ENCODE measurements around the gene PHACTR3. TPM values are rescaled to one million over a fixed set of nuclear protein-coding genes. Genes with fewer than 3 reads are reported as not detected.

Gene PHACTR3
- total RNA-seq, 1 donor from 2014 or later: 6.8 TPM

DNA sequence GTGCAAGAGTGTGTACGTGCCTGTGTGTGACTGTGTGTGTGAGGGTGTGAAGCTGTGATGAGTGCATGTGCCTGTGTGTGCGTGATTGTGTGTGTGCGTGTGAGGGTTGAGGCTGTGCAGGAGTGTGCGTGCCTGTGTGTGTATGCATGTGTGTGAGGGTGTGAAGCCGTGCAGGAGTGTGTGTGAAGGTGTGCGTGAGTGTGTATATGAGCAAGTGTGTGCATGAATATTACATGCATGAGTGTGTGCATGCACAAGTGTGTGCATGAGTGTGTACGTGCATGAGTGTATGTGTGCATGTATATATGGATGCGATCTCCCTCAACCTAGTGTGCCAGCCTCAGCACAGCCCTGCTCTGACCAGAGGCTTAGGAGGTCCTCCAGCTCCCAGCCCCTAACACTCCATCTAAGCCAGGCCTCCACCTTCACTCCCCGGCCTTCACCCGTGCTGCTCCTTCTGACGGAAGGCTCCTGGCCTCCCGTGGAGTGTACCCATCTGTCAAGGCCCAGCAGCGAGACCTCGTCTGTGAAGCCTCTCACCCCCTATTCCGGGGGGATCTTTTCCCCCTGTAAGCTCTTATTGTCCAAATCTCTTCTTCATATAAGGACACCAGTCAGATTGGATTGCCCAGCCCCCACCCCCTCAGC, 19.9 kb upstream of the PHACTR3 start:
- ATAC-seq (no peak), DNase-seq (no peak)
- intact Hi-C loops (cut with micrococcal nuclease): no loop called here

DNA sequence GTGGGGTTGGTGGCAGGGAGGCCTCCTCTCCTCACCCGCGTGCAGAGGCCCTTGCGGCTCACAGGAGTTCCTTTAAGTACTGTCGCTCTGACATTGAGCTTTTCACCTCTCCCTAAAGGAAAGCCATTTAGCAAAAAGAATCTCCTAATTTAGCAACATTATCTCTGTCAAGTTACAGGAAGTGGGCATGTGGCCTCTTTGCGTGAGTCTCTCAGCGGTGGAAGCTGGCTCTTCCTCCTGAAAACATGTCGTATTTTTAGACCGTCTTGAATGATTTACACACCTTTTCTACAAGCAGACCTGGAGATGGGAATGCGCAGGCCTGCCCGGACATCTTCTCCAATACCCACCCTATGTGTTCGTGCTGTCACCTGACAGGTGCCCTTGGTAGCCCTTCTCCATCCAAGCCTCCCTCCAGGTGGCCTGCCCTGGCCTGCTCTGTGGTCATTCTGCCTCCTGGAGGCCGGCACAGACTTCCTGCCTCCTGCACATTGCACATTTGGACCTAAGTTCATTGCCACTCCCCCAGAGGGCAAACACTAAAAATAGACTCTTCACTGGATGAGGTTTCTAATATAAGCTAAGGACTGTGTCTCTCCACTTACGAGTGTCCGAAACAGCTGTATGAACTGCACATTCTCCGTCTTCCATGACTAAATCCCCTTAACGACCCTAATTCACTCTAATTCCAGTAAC, 18.5 kb upstream of the PHACTR3 start:
- intact Hi-C loops (cut with micrococcal nuclease): no loop called here
- DNase-seq: no peak
- ATAC-seq: peak; percentile 77

DNA sequence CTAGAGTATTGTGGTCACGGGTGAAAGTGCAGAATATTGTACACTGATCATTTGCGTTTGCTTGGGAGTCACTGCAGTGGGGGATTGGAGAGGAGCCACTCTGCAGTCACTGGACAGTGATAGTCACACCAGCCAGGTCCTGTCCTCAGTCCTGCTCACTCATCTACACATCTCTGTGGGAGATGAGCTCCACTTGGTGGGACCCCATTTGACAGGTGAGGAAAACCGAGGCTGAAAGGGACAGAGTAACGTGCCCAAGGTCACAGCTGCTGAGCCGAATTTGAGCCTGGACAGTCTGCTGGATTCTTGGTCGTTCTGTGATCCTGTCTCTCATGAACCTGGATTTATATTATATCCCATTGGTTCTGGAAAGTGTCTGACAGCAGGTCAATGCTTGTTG, 17.7 kb upstream of the PHACTR3 start:
- intact Hi-C loops (cut with micrococcal nuclease): no loop called here
- no peak for DNase-seq
- no peak for ATAC-seq

DNA sequence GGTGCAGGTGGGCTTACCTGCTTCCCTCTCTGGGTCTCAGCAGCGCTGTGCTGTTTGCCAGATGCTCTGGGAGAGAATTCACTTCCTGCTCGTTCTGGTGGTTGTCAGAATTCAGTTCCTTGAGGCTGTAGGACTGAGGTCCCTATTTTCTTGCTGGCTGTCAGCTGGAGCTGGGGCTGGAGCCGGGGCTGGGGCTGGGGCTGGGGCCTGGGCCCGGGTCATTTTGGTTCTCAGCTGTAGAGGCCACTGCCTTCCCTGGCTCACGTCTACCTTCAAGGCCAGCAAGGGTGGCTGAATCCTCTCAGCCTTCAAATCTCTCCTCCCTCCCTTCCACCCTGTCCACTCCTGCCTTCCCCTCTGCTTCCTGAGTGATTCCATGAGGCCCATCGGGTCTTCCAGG, 16.8 kb upstream of the PHACTR3 start:
- ATAC-seq (no peak), DNase-seq (no peak)
- intact Hi-C loops (cut with micrococcal nuclease): no loop called here

DNA sequence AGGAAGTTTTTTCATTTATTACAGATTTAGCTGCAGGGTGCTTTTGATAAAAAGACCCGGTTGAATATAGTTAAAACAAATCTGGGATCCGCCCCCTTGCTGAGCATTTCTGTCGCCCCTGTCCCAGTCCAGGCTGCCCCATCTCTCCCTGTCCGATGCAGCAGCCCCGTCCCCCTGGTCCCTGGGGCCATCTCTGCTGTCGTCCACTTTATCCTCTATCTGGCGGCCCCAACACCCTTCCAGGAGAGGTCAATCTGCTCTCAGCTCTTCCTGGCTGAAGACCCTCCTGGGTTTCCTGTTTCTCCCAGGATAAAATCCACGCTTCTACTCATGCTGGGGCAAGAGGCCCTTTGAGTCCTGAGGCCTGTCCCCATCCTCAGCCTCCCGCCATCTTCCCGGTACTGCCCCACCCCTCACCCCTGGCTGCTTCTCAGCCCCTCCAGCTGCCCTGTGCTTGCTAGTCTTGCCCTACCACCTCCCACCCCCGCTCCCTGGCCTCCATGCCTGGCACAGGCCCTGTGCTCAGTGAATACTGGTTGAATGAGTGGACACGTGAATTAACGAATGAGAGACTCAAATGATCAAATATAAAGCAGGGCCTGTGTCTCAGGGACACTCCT, 16.0 kb upstream of the PHACTR3 start:
- ATAC-seq (no peak), DNase-seq (no peak)
- intact Hi-C loops (cut with micrococcal nuclease): no loop called here

DNA sequence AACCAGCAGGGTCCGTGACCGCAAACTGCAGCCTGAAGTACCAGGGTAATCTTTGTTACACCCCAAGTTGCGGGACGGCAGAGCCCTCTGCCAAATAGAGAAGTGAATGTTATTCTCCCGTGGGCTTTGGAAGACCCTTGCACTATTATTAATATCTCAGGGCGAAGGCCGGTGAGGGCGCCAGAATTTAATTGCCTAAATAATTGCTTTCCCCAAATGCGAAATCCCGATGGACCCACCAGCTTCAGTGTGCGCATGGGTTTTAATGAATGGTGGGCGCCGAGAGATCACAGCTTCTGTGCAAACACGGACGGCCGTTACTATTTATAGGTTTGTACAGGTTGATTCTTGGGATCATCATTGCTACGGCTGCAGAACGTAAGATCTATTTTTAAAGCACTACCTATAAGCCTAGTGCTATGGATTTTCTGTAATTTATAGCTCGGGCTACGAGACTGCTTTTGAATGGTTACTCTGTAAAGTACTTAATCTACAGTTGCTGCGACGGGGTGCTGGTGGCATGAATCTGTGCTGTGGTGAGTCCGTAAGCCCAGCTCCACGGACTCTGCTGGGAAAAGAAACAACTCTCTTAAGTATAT, 15.2 kb upstream of the PHACTR3 start:
- intact Hi-C loops (cut with micrococcal nuclease): no loop called here
- no peak for ATAC-seq
- no peak for DNase-seq

DNA sequence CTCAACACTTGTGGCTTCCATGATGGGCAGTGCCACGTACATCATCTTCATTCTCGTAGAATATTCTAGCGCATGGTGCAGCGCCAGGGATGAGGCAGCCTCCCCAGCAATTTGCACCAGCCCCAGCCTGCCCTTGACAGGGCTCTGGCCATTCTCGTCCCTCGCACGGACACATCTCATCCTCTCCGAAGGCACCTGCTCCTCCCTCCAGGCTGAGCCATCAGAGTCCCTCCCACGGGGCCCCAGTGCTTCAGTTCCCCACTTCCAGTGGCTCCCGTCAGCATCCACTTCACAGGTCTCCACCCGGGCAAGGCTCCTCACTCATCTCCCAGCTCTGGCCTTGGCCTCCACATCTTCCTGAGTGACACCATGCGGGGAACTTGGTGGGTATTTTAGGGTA, 13.3 kb upstream of the PHACTR3 start:
- no peak for ATAC-seq
- DNase-seq: no peak
- intact Hi-C loops (cut with micrococcal nuclease): no loop called here

DNA sequence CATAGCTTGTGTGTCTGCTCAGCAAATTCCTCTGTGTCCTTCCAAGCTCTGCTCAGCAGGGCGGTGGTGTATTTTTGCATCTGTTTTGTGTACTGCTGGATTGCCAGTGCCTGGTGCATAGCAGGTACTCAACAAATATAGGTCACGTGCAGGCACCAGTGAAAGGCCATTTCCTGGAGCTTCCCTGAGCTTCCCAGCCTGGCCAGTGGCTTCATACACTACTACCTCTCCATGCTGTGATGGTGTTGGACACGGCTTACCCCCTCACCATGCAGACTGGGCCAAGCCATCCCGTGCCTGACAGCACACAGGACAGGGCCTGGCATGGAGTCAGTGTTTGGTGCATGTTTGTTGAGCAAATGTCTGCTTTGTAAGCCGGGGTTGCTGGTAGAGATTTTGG, 7.7 kb upstream of the PHACTR3 start:
- no peak for DNase-seq
- intact Hi-C loops (cut with micrococcal nuclease): no loop called here
- ATAC-seq: peak; percentile 76

DNA sequence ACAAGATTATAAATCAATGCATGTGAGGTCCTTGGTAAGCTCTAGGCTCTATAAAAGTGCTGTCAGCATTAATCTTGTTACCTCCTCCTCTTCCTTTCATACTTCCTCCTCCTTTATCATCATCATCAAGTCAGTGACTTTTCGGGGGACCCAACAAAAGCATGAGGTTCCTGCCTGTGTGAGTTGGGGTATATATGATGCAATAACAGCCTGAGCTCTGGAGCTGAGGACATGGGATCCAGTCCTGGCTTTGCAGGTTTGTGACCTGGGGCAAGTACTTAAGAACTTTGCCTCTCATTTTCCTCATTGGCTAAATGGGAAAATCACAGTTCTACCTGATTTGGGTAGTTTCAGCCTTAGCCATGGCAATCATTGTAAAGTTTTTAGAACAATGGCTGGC, 7.1 kb upstream of the PHACTR3 start:
- intact Hi-C loops (cut with micrococcal nuclease): no loop called here
- DNase-seq (no peak), ATAC-seq (no peak)

DNA sequence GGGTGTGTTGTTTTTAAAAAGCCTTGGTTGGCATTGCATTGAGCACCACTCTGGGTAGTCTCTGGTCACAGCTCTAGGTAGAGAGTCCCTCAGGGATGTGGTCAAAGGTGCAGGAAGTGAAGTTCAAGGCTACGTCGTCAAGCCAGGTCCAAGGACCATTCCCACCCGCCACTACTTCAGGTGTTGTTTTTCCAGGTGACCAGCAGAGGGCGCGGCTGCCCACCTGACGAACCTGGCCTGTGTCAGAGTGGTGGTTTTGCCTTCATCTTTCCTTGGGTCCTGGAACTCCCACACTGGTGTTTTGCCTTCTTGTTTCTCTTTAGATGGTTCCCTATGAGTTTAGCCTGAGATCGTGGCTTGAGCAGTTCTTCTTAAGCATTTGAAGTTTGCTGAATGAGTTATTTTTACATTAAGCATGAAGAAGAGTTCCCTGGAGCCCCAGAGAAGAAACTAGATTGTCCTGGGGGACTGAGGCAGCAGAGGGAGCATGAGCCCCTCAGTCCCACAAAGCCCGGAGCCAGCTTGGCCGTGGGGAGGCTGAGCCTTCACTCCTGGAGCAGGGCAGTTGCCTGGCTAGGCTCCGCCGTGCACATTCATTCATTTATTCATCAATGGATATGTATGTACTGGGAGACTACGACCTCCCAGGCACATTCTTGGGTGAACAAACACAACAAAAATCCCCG, 5.6 kb upstream of the PHACTR3 start:
- intact Hi-C loops (cut with micrococcal nuclease): no loop called here
- peak; percentile 56 for DNase-seq
- peak; percentile 81 for ATAC-seq

DNA sequence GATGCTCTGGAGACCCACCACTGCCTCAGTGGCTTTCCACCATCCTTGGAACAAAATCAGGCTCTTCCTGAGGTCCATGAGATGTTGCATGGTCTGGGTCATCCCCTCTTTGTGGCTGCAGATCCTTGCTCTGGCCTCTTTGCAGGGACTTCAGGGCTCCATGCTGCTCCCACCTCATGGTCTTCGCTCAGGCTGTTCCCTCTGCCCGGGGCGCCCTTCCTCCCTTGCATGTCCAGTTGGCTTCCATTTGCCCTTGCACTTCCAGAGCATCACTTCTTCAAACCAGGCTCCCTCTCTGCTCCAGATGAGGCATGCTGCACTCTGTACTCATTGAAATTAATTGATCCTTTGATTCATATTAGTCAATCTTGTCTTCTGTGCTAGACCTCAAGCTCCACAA, 4.4 kb upstream of the PHACTR3 start:
- ATAC-seq: no peak
- intact Hi-C loops (cut with micrococcal nuclease): loop anchor here (5.0 kb wide), 1 partner anchor 152 kb away; no protein-coding TSS in a partner anchor
- no peak for DNase-seq

DNA sequence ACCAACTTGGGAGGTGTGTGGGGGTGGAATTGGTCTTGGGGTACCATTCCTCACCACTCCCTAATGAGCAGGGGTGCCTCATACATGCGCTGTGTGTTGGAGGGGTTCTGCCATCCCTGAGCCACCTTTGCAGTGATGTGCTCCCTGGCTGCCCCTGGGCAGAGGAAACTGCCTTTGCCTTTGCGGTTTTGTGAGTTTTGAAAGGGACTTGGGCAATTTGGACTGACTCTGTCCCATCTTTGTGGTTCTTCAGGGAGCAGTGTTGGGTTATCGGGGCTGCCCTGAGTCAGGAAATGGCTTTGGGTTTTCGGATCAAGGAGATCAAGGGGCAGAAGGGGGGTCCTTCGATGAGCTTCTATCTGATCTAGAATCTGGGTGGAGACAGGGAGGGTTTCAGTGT, 3.9 kb upstream of the PHACTR3 start:
- ATAC-seq (no peak), DNase-seq (no peak)
- intact Hi-C loops (cut with micrococcal nuclease): loop anchor here (5.0 kb wide), 1 partner anchor 152 kb away; no protein-coding TSS in a partner anchor

DNA sequence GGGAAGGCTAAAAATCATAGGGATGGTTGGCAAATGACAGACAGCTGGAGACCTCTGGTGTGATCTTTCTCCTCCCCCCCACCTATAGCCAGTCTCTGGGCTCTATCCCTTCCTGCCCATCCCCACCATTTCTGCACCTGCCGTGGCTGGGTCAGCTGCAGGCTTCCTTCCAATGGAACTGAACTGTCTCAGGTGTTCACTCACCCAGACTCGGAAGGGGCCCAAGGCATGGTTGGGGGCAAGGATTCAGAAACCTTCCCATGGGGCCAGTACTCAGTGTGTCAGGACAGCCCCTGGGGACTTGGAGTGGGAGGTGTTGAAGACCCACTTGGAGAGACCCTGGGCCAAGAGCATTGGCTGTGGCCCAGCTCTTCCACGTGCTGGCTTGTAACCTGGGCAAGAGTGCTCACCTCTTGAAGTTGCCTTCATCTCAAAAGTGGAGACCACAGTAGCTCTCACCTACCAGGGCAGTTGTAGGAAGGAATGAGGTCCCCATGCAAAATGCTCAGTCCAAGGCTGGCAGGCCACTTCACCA, 1.7 kb upstream of the PHACTR3 start:
- intact Hi-C loops (cut with micrococcal nuclease): loop anchor here (5.0 kb wide), 1 partner anchor 150 kb away; no protein-coding TSS in a partner anchor
- ATAC-seq: no peak

DNA sequence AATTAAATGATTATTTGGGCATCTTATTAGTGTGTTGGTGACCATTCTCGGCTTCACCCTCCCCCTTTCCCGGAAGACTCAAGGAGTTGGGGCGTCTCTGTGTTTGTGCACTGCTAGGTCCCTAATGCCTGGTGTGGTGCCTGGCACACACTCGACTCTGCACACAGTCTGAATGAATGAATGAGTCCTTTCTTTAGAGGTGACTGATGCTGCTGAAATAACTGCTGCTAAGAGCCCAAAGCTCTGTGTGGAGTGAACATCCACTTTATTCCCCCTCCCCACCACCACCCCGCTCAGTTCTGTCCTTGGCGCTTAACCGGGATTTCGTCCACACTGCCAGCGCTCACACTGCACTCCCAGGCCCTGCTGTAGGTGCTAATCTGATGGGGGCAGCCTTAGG, 1.2 kb upstream of the PHACTR3 start:
- ATAC-seq (no peak), DNase-seq (no peak)
- intact Hi-C loops (cut with micrococcal nuclease): loop anchor here (5.0 kb wide), 1 partner anchor 149 kb away; no protein-coding TSS in a partner anchor

More for the DNA sequence above, 1.7 kb upstream of the PHACTR3 start:
- no peak for DNase-seq

DNA sequence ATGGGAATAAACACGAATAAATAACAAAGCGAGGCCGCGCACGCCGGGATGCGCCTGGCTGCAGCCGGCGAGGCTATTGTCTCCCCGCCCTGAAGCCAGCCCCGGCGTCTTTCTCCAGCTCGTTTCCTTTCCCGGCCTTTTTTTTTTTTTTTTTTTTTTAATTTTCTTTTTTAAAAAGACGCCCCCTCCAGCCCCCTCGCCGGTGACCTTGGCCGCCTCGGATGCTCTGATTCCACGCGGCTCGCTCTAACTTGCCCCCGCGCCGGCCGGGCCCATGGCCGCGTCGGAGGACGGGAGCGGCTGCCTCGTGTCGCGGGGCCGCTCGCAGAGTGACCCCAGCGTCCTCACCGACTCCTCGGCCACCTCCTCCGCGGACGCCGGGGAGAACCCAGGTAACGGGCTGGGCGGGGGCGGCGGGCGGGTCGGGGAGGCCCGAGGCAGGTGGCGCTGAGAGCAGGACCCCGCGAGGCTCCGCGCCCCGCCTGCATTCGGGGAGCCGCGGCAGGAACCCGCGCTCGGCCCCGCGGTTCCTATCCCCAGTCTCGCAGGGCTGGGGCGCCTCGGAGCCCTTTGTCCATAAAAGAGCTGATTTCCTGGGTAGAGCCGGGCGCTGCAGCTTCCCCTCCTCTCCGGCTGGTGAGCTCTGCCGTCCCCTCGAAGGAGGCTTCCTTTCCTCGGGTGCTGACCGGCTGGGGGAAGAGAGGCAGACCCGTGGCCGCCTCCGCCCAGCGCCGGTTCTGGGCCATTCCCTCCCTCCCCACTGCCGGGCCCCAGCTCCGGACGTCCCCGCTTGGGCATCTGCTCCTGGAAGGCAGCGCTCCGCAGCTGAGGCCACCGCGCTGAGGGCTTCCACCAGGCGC, 631 bp downstream of the PHACTR3 start:
- ATAC-seq (peak; percentile 59), DNase-seq (peak; percentile 42)
- intact Hi-C loops (cut with micrococcal nuclease): loop anchor here (5.0 kb wide), 1 partner anchor 147 kb away; no protein-coding TSS in a partner anchor

DNA sequence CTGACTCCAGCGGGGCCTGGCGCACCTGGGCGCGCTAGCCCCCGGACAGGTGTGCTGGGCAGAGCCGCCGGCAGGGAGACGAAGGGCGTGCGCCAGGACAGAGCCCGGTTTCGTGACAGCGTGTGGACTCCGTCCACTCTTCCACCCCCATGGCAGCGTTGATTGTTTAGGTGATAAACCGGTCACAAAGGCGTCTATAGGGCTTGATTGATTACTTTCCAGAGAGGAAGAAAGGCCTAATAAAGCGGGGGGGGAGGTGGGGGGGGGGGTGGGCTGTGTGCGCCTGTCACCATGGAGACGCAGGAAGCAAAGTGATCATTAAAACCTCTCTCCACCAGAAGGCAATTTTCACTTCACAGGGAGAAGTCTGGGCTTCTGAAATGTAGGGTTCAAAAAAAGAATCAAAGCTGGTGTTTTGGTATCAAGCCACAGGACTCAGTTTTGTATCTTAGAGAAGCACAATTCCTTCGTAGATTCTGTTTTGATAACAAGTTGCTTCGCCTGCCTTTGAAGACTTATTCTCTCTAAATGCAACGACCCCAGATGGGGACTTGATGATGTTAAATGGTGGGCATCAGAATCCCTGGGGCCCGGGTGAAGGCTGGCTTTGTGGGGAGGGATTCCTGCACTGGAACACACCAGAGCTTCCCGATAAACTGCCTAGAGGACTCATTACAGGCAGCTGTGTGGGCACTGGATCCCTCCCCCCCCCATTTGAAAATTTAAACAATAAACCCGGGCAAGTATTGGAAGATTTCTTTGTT, 1.4 kb downstream of the PHACTR3 start:
- no peak for ATAC-seq
- intact Hi-C loops (cut with micrococcal nuclease): no loop called here

DNA sequence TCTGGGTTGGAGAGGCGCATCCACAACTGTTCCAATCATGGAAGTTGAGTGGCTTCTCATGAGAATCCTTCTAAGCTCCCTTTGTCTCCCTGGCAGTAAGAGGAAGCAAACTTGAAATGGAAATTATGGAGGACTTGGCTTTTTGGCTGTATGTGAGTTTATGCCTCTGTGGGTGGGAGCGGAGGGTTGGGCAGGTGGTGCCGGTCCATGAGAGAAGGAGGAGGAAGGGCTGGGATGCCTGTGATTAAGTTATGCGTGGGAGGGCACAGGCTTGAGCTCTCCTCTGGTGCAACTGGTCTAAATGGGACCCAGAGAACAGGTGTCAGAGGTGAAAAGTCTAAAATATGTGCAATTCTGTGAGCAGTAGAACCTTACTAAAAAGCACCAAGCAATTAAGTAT, 2.2 kb downstream of the PHACTR3 start:
- intact Hi-C loops (cut with micrococcal nuclease): no loop called here
- ATAC-seq: no peak
- DNase-seq: no peak

More for the DNA sequence above, 1.4 kb downstream of the PHACTR3 start:
- no peak for DNase-seq

DNA sequence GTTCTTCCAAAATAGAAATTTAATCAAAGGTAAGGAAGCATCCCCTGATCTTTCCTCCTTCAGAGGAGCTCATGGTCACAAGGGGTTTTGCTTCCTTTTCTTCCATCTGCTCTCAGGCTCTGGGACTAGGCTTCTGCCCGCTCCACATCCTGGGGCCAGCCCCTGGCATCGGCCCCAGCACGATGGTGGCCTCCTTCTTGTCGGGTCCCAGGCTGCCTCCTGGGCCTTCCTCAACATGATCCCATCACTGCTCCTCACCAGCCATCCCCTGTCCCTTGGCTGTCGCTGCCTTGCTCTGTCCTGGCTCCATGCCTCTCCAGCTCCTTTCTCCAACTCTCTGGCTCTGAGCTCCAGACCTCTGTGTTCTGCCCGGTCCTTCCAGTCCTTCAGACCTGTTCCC, 4.1 kb downstream of the PHACTR3 start:
- intact Hi-C loops (cut with micrococcal nuclease): no loop called here
- DNase-seq (no peak), ATAC-seq (no peak)

Measured in left ventricle myocardium superior (tissue), 1 donor.